Cardiac muscle cell (in vitro differentiated cells and primary cell): ENCODE results near the gene RAB3A. TPM values are rescaled to one million over a fixed set of nuclear protein-coding genes. Genes with fewer than 3 reads are reported as not detected.

ENCODE experiments used
- DNase-seq, 2 donors: peaks; one replicate each; pipeline versions ENCODE4 v3.0.0 to v3.0.0-alpha.2; 2010 to 2017; ENCODE audit warnings: low read depth in 1 of 2, low spot score in 1 of 2
- H3K27ac ChIP-seq: fragments of 200-600 bp; sonication (generic); 2 replicates; pipeline ENCODE4 v1.5.1; 2016
- H3K27me3 ChIP-seq: fragments of 200-600 bp; sonication (generic); 2 replicates; pipeline ENCODE4 v1.6.0; 2016; ENCODE audit warnings: control low read depth
- H3K36me3 ChIP-seq: fragments of 200-600 bp; sonication (generic); 2 replicates; pipeline ENCODE4 v1.5.1; 2016; ENCODE audit warnings: control low read depth
- H3K4me1 ChIP-seq: fragments of 200-600 bp; sonication (generic); 2 replicates; pipeline ENCODE4 v1.8.1; 2017; ENCODE audit warnings: low read depth, mild to moderate bottlenecking, mixed run types
- H3K4me3 ChIP-seq: fragments of 200-600 bp; sonication (generic); 2 replicates; pipeline ENCODE4 v1.5.1; 2016; ENCODE audit warnings: mild to moderate bottlenecking
- H3K9me3 ChIP-seq: fragments of 200-600 bp; sonication (generic); 2 replicates; pipeline ENCODE4 v1.5.1; 2017; ENCODE audit warnings: low read depth, mild to moderate bottlenecking, control low read depth
- CTCF ChIP-seq: IDR thresholded peaks from 2 replicates; pipeline ENCODE4 v1.5.1; 2012; ENCODE audit warnings: low read depth, mild to moderate bottlenecking, low read length
- polyA plus RNA-seq: library from polyadenylated mRNA; unstranded; fragments of >200 nt; fragmentation: Nextera tagmentation; extraction: Ambion mirVana; gene quantifications from 2 replicates; pipeline ENCODE4 v1.2.1, GENCODE V29; 2016
- total RNA-seq: library from RNA; depleted of rRNA; stranded (reverse); fragments of >200 nt; gene quantifications from 2 replicates; pipeline ENCODE4 v1.2.3, GENCODE V29; 2016

The RAB3A gene
- total and polyA plus RNA-seq, 2 experiments from 2014 or later, result 12.5 to 13.0 TPM

- no peak for TF ChIP-seq CTCF
- peaks cover 7% of the 10 kb centered on the region for H3K4me1 ChIP-seq
- peaks cover 18% of the 10 kb centered on the region for H3K27me3 ChIP-seq
- no peaks in the 10 kb centered on the region for H3K9me3 ChIP-seq
- no peaks in the 10 kb centered on the region for H3K36me3 ChIP-seq
- H3K4me3 ChIP-seq, result no peak overlapping the region
- DNase-seq, result peak in 1 of 2 donors; percentile 56
- no peak overlapping the region for H3K27ac ChIP-seq
These were observed 30.7 kb downstream of the RAB3A start for GRCh38 chr19:18173054-18173571.

- H3K36me3 ChIP-seq, result no peaks in the 10 kb centered on the region
- no peak overlapping the region for H3K4me3 ChIP-seq
- no peak for TF ChIP-seq CTCF
- H3K4me1 ChIP-seq, result peaks cover 7% of the 10 kb centered on the region
- H3K9me3 ChIP-seq, result no peaks in the 10 kb centered on the region
- no peak for DNase-seq
- no peak overlapping the region for H3K27ac ChIP-seq
- peaks cover 18% of the 10 kb centered on the region for H3K27me3 ChIP-seq
These were observed 31.4 kb downstream of the RAB3A start for GRCh38 chr19:18172331-18173053.

- Histone ChIP-seq H3K36me3 (peaks cover 7% of the 10 kb centered on the region), H3K27me3 (peaks cover 18% of the 10 kb centered on the region), H3K27ac (no peak overlapping the region), H3K4me3 (no peak overlapping the region), H3K4me1 (peaks cover 7% of the 10 kb centered on the region), H3K9me3 (no peaks in the 10 kb centered on the region)
- TF ChIP-seq CTCF, result no peak
- no peak for DNase-seq
These were observed 32.1 kb downstream of the RAB3A start for GRCh38 chr19:18171605-18172327.

GRCh38 chr19:18170714-18171255, 33.1 kb downstream of the RAB3A start:
- no peak overlapping the region for H3K4me3 ChIP-seq
- H3K9me3 ChIP-seq, result no peaks in the 10 kb centered on the region
- peaks cover 18% of the 10 kb centered on the region for H3K27me3 ChIP-seq
- no peak for TF ChIP-seq CTCF
- H3K27ac ChIP-seq, result no peak overlapping the region
- DNase-seq, result peak in 1 of 2 donors; percentile 37
- peaks cover 7% of the 10 kb centered on the region for H3K4me1 ChIP-seq
- peaks cover 7% of the 10 kb centered on the region for H3K36me3 ChIP-seq

- TF ChIP-seq CTCF, result no peak
- no peak overlapping the region for H3K4me3 ChIP-seq
- peaks cover 2% of the 10 kb centered on the region for H3K4me1 ChIP-seq
- peaks cover 12% of the 10 kb centered on the region for H3K36me3 ChIP-seq
- DNase-seq, result no peak
- H3K9me3 ChIP-seq, result no peaks in the 10 kb centered on the region
- H3K27me3 ChIP-seq, result peaks cover under 1% of the 10 kb centered on the region
- no peak overlapping the region for H3K27ac ChIP-seq
These were observed 35.0 kb downstream of the RAB3A start for GRCh38 chr19:18168673-18169381.
